Type B pancreatic cell (in vitro differentiated cells): Measurements from ENCODE around the gene RAB1B. TPM values are rescaled to one million over a fixed set of nuclear protein-coding genes. Genes with fewer than 3 reads are reported as not detected.

ENCODE experiments used
- DNase-seq: peaks from one replicate; pipeline ENCODE4 v3.0.0; 2021; ENCODE audit warnings: mixed read lengths; ENCODE audit not compliant: unreplicated experiment; ENCODE audit errors: extremely low spot score
- H3K27ac Mint-ChIP-seq: 2 replicates; pipeline ENCODE4 v1.8.0; 2021; ENCODE audit warnings: mild to moderate bottlenecking, mixed read lengths
- H3K27me3 Mint-ChIP-seq: 2 replicates; pipeline ENCODE4 v1.8.0; 2021; ENCODE audit warnings: mixed read lengths
- H3K36me3 Mint-ChIP-seq: 2 replicates; pipeline ENCODE4 v1.8.0; 2021; ENCODE audit warnings: mixed read lengths
- H3K4me1 Mint-ChIP-seq: one replicate; pipeline ENCODE4 v1.8.0; 2021; ENCODE audit warnings: mixed read lengths; ENCODE audit not compliant: unreplicated experiment
- H3K4me3 Mint-ChIP-seq: 2 replicates; pipeline ENCODE4 v1.8.0; 2021; ENCODE audit warnings: mild to moderate bottlenecking, mixed read lengths
- H3K9me3 Mint-ChIP-seq: 2 replicates; pipeline ENCODE4 v1.8.0; 2021; ENCODE audit warnings: mixed read lengths
- total RNA-seq: library from RNA; stranded (reverse); gene quantifications from 2 replicates; pipeline ENCODE4 v1.2.1, GENCODE V29; 2021; ENCODE audit warnings: low replicate concordance
- TF ChIP-seq, protein P1 (sequence below): fragments of 200-600 bp; sonication (generic); conservative IDR thresholded peaks from 2 replicates; pipeline ENCODE4 v1.5.0; 2021; ENCODE audit warnings: antibody characterized with exemption, mild to moderate bottlenecking

RAB1B gene
- total RNA-seq, 1 donor from 2014 or later: 96.4 TPM

DNA sequence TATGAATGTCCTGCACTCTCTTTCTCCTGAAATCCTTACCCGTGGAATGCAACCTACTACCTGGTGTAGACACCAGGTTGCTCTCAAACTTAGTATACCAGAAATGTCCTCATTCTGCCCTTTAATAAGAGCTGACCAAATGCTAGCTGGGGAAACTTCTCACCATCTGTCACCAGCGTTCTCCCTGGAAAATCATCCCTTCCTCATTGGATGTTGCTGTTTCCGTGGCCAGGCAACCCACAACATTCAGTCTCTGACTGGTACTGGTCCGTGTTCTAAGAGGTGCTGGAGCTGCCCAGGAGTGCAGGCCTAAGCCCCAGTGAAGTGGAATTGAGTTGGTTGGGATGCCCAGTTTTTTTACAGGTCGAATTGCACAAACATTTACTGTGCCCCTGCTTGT lies 40.7 kb upstream of the RAB1B start:
- Mint-ChIP-seq H3K27me3 (no peaks in the 10 kb centered on the region), H3K27ac (peak overlapping the region; percentile 98), H3K4me1 (peaks cover 2% of the 10 kb centered on the region), H3K4me3 (no peak overlapping the region), H3K9me3 (no peaks in the 10 kb centered on the region), H3K36me3 (peaks cover 4% of the 10 kb centered on the region)
- TF ChIP-seq, protein P1, sequence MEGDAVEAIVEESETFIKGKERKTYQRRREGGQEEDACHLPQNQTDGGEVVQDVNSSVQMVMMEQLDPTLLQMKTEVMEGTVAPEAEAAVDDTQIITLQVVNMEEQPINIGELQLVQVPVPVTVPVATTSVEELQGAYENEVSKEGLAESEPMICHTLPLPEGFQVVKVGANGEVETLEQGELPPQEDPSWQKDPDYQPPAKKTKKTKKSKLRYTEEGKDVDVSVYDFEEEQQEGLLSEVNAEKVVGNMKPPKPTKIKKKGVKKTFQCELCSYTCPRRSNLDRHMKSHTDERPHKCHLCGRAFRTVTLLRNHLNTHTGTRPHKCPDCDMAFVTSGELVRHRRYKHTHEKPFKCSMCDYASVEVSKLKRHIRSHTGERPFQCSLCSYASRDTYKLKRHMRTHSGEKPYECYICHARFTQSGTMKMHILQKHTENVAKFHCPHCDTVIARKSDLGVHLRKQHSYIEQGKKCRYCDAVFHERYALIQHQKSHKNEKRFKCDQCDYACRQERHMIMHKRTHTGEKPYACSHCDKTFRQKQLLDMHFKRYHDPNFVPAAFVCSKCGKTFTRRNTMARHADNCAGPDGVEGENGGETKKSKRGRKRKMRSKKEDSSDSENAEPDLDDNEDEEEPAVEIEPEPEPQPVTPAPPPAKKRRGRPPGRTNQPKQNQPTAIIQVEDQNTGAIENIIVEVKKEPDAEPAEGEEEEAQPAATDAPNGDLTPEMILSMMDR: no peak
- no peak for DNase-seq

DNA sequence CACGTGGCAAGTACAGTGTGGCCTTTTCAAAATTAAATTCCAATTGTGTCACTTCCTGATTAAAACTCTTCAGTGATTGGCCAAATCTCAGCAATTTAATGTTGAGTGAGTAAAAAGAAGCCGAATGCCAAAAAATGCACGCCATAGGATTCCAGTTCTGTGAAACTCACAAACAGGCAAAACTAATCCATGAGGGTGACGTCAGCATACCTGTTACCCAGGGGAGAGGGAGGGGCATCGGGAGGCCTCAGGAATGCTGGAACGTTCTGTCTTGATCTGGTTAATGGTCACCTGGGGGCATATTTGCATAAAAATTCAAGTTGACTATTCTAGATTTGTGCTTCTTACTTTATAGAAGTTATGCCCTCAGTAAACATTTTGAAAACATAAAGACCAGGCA lies 39.9 kb upstream of the RAB1B start:
- peaks cover 10% of the 10 kb centered on the region for H3K36me3 Mint-ChIP-seq
- H3K27ac Mint-ChIP-seq: peak overlapping the region; percentile 98

DNA sequence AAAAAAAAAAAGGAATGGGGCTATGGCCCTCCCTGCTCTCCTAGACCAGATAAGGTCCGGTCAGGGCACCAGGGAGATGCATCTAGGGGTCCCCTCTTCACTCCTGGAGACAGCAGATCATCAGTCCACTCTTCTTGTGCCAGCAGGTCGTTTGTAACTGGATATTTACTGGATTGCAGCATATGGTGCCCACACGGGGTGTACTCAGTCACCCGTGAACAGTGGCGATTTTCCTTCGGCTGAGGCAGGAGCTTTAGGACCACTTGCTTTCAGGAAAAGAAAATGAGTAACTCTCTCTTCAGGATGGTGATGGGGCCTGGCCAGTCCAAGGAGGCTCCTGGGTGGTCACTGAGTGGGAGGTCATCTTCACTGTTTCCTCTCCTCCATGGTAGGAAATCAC lies 38.3 kb upstream of the RAB1B start:
- TF ChIP-seq, protein P1: no peak
- H3K27me3 Mint-ChIP-seq: no peaks in the 10 kb centered on the region
- H3K4me3 Mint-ChIP-seq: no peak overlapping the region
- H3K4me1 Mint-ChIP-seq: no peaks in the 10 kb centered on the region
- no peak for DNase-seq
- H3K36me3 Mint-ChIP-seq: peaks cover 12% of the 10 kb centered on the region
- H3K9me3 Mint-ChIP-seq: no peaks in the 10 kb centered on the region
- H3K27ac Mint-ChIP-seq: peak overlapping the region; percentile 63

More for the DNA sequence above, 39.9 kb upstream of the RAB1B start:
- TF ChIP-seq, protein P1: no peak
- Mint-ChIP-seq H3K27me3 (no peaks in the 10 kb centered on the region), H3K9me3 (no peaks in the 10 kb centered on the region), H3K4me3 (peak overlapping the region; percentile 35), H3K4me1 (no peaks in the 10 kb centered on the region)
- no peak for DNase-seq

DNA sequence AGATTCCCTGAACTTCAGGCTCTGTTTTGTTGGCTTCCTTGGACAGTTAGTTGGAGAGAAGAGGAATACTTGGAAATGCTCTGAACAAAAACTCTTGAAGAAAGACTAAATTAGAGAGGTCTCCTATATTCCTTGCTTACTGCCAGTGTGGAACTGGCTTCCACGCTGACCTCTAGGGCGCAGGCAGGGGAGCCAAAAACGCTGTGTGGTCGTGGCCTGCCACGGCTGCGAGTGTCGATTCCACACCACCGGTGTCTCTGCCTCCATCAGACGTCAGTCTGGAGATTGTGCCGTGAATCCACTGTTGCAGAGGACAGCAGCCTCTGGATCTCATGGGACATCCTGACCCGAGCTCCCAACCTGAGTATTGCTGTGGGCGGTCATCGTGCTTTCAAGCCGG lies 37.5 kb upstream of the RAB1B start:
- no peak for DNase-seq
- no peaks in the 10 kb centered on the region for H3K9me3 Mint-ChIP-seq
- H3K4me3 Mint-ChIP-seq: no peak overlapping the region
- no peak overlapping the region for H3K27ac Mint-ChIP-seq
- TF ChIP-seq, protein P1: no peak
- H3K27me3 Mint-ChIP-seq: no peaks in the 10 kb centered on the region
- H3K36me3 Mint-ChIP-seq: peaks cover 20% of the 10 kb centered on the region
- H3K4me1 Mint-ChIP-seq: no peaks in the 10 kb centered on the region

DNA sequence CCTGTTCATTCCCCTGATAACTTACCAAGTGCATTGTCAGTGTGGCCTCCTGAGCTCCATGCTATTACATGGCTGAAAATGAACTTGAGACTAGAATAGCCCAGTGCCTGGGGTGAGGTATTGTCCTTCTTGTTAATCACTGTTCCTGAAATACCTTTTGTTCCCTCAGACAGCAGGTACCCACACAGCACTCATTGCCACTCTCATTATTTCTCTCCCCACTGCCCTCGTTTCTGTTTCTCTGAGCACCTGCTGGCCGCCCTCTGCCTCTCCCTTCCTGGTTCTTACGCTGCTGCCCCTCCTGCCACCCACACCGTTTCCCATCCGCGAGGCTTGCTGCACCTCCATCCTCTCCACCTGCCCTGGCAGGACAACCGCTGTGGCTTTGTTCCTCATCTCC lies 36.9 kb upstream of the RAB1B start:
- Mint-ChIP-seq H3K9me3 (no peaks in the 10 kb centered on the region), H3K27ac (no peak overlapping the region), H3K36me3 (peaks cover 20% of the 10 kb centered on the region), H3K4me1 (no peaks in the 10 kb centered on the region), H3K27me3 (no peaks in the 10 kb centered on the region), H3K4me3 (no peak overlapping the region)
- TF ChIP-seq, protein P1: no peak
- DNase-seq: no peak

DNA sequence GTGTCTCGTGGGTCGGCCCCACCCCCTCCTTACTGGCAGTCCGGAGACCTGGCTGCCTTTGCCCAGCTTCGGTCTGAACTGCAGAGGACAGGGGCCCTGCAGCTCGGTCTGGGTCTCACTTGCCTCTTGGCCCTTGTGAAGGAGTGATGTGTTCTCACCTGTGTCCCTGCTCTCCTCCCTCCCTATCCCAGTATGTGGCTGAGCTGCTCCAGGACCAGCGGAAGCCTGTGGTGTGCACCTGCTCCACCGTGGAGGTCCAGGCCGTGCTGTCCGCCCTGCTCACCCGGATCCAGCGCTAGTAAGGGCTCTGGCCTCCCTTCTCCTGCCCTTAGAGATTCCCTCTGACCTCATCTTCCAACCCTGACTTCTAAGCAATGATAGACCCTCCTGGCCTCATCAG lies 35.7 kb upstream of the RAB1B start:
- no peak overlapping the region for H3K27ac Mint-ChIP-seq
- DNase-seq: no peak
- TF ChIP-seq, protein P1: no peak
- H3K27me3 Mint-ChIP-seq: no peaks in the 10 kb centered on the region
- H3K36me3 Mint-ChIP-seq: peaks cover 20% of the 10 kb centered on the region
- no peak overlapping the region for H3K4me3 Mint-ChIP-seq
- H3K4me1 Mint-ChIP-seq: no peaks in the 10 kb centered on the region
- H3K9me3 Mint-ChIP-seq: no peaks in the 10 kb centered on the region
